Uterus (tissue), 2 donors: ENCODE data around the gene CAPN11.

Experiments
- CTCF ChIP-seq, 4 experiments: fragments of 200-600 bp in 2 of 4; fragments of 450-650 bp in 2 of 4; sonication (generic) in 2 of 4; IDR thresholded peaks; one replicate each; pipeline ENCODE4 v1.5.1; 2016 to 2019; ENCODE audit warnings: antibody characterized with exemption in 4 of 4, mild to moderate bottlenecking in 2 of 4, moderate library complexity in 1 of 4
- POLR2A ChIP-seq, 2 donors: fragments of 450-650 bp; IDR thresholded peaks; one replicate each; pipeline ENCODE4 v1.6.1; 2016; ENCODE audit warnings: antibody characterized with exemption in 2 of 2, mild to moderate bottlenecking in 1 of 2, moderate library complexity in 1 of 2

GRCh38 chr6:44185953-44186634 is 27.5 kb downstream of the CAPN11 start:
- no peak for TF ChIP-seq POLR2A (IDR thresholded peaks at IDR 0.05)
- no peak for TF ChIP-seq CTCF (IDR thresholded peaks at IDR 0.05)
